Measurements from ENCODE around the gene PNMA5.

Gene PNMA5

DNA sequence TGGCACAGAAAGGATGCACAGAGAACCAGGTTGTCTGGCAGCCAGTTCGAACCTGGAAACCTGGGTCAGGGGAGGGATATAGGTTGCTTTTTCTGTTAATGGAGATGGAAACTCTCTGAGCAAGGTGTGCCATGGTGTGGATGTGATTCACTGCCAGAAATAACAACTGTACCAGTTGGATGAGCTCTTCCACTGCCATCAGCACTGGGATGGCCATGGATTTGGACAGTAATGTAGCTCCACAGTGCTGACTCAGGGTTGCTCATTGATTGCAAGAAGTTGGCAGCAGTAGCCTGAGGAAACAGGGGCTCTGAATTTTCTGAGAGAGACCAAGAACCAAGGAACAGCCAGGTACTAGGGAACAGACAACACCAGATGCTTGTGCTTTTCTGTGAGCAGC, 33.8 kb downstream of the PNMA5 start:
- FAIRE-seq: no peak
- DNase-seq (ENCODE audit: insufficient read length, low spot score): no peak
- TF ChIP-seq TAF1 (IDR thresholded peaks at IDR 0.05; ENCODE audit: low read depth, low read length): no peak
- no peak for TF ChIP-seq POLR2A (IDR thresholded peaks at IDR 0.05; ENCODE audit: low read depth, low read length)
- no peak for TF ChIP-seq POU2F2 (IDR thresholded peaks at IDR 0.05; ENCODE audit: low read depth, low read length)
- no peak for TF ChIP-seq SPI1 (IDR thresholded peaks at IDR 0.05; ENCODE audit: low read depth, low read length)
- no peak for TF ChIP-seq PAX5 (IDR thresholded peaks at IDR 0.05; ENCODE audit: insufficient read depth, low read length, severe bottlenecking)
- no peak for TF ChIP-seq POLR2AphosphoS5 (IDR thresholded peaks at IDR 0.05; ENCODE audit: low read depth, low read length)

DNA sequence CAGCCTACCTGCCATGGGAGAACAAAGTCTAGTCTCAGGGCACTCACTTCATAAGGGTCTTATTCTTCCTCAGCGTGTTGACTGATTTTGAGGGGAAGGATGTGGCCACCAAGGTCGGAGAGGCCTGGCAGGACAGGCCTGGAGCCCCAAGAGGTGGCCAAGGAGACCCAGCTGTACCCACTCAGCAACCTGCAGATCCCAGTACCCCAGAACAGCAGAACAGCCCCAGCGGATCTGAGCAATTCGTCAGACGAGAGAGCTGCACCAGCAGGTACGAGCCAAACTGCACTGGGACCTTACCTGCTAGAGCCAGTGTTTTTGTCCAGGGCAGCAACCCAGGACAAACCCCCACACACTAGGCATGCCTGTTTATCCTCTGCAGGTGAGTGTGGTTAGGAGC, 34.3 kb downstream of the PNMA5 start:
- DNase-seq (ENCODE audit: insufficient read length, low spot score) (no peak), FAIRE-seq (peak; percentile 31)
- TF ChIP-seq POU2F2 (IDR thresholded peaks at IDR 0.05; ENCODE audit: low read depth, low read length): no peak

DNA sequence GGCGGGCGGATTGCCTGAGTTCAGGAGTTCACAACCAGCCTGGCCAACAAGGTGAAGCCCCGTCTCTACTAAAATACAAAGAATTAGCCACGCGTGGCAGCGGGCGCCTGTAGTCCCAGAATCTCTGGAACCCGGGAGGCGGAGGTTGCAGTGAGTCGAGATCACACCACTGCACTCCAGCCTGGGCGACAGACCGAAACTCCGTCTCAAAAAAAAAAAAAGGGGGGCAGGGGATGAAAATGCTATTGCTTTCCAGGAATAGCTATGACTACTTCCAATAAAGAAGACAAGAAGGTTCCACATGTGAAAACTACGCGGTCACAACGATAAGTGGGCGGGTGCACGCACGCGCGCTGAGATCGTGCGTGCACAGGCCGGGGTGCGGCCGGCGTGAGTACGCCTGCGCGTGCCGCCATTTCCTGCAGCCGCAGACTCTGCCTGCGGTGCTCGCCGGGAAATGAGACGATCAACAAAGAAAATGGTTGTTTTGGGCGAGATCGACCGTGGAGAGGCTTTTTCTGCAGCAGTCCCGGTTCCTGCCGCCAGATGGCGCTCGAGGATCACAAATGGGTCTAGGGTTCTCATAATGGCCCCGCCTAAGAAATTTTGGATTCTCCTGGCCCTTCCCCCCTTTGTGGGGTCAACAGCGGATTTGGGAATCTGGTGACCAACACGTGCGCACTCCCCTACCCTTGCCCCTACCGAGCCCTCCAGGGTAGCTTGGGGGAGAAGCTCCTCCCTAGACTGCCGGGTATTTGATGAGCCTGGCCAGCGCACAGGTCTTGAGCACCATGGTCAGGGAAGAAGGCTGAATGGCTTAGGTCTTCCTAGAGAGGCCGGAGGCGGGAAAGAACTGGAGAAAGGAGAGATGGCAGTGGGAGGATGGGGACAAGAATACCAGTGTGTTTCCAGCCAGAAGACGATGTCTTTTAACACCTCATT, 35.1 kb downstream of the PNMA5 start:
- DNase-seq (ENCODE audit: insufficient read length, low spot score): peak; percentile 50
- TF ChIP-seq PAX5 (IDR thresholded peaks at IDR 0.05; ENCODE audit: insufficient read depth, low read length, severe bottlenecking) (no peak), TAF1 (IDR thresholded peaks at IDR 0.05; ENCODE audit: low read depth, low read length) (no peak), POU2F2 (IDR thresholded peaks at IDR 0.05; ENCODE audit: low read depth, low read length) (no peak), POLR2AphosphoS5 (IDR thresholded peaks at IDR 0.05; ENCODE audit: low read depth, low read length) (no peak), POLR2A (IDR thresholded peaks at IDR 0.05; ENCODE audit: low read depth, low read length) (no peak), SPI1 (IDR thresholded peaks at IDR 0.05; ENCODE audit: low read depth, low read length) (no peak)
- FAIRE-seq: peak; percentile 100

DNA sequence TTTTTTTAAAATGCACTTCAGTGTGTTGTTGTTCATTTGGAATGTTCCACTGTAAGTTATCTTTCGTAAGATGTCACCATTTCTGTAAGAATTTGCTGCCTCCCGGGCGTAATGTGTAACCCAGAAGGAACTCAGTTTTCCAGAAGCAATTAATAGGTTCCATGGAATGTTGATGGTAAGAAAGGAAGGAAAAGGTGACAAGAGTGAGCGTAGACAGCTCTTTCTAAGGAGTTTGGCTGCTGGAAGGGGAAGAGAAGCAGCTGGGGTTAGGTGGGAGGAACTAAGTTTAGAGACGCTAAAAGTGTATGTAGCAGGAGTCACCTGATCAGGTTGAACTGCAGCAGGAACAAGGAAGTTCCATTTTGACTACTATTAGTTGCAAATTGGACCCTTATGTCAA, 35.9 kb downstream of the PNMA5 start:
- no peak for DNase-seq (ENCODE audit: insufficient read length, low spot score)
- FAIRE-seq: peak; percentile 79
- TF ChIP-seq TAF1 (IDR thresholded peaks at IDR 0.05; ENCODE audit: low read depth, low read length) (no peak), PAX5 (IDR thresholded peaks at IDR 0.05; ENCODE audit: insufficient read depth, low read length, severe bottlenecking) (no peak), POLR2AphosphoS5 (IDR thresholded peaks at IDR 0.05; ENCODE audit: low read depth, low read length) (no peak), POLR2A (IDR thresholded peaks at IDR 0.05; ENCODE audit: low read depth, low read length) (no peak), POU2F2 (IDR thresholded peaks at IDR 0.05; ENCODE audit: low read depth, low read length) (no peak), SPI1 (IDR thresholded peaks at IDR 0.05; ENCODE audit: low read depth, low read length) (no peak)

DNA sequence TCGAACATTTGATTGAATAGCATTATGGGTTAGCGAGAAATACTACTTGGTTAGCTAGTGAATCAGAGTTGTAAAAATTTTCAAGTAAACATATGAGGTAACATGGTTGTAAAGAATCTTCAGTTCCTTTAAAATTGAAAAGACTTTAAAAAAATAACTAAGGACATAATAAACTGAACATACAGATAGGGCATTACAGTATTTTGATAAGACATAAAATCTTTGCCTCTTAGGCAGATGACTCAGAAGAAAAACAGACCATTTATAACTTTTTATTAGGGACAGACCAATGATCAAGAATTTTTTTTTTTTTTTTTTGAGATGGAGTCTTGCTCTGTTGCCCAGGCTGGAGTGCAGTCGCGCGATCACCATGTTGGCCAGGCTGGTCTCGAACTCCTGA, 43.1 kb downstream of the PNMA5 start:
- no peak for TF ChIP-seq POLR2A (IDR thresholded peaks at IDR 0.05; ENCODE audit: low read depth, low read length)
- TF ChIP-seq PAX5 (IDR thresholded peaks at IDR 0.05; ENCODE audit: insufficient read depth, low read length, severe bottlenecking): no peak
- TF ChIP-seq POLR2AphosphoS5 (IDR thresholded peaks at IDR 0.05; ENCODE audit: low read depth, low read length): no peak
- TF ChIP-seq SPI1 (IDR thresholded peaks at IDR 0.05; ENCODE audit: low read depth, low read length): no peak
- no peak for TF ChIP-seq TAF1 (IDR thresholded peaks at IDR 0.05; ENCODE audit: low read depth, low read length)
- no peak for TF ChIP-seq POU2F2 (IDR thresholded peaks at IDR 0.05; ENCODE audit: low read depth, low read length)
- FAIRE-seq (peak; percentile 71), DNase-seq (ENCODE audit: insufficient read length, low spot score) (no peak)

DNA sequence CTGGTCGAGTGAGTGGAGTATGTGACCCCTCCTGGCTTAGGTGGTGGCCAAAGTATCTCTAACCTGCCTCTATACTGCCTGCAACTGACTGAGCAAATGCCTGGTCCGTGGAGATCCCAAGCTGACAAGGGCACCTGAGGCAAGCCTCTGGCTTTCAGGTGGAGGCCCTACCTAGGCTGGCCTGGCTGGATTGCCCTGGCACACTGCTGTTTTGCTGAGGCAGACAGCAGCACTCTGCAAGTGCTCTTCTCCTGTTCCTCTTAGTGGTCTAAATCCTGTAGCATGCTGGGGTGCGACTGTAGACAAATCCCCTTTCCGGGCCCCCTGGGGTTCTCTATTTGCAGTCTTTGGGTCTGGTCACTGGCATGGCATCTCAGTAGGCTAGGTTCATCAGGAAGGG, 44.8 kb downstream of the PNMA5 start:
- no peak for FAIRE-seq
- TF ChIP-seq SPI1 (IDR thresholded peaks at IDR 0.05; ENCODE audit: low read depth, low read length) (no peak), POLR2A (IDR thresholded peaks at IDR 0.05; ENCODE audit: low read depth, low read length) (no peak), POLR2AphosphoS5 (IDR thresholded peaks at IDR 0.05; ENCODE audit: low read depth, low read length) (no peak), POU2F2 (IDR thresholded peaks at IDR 0.05; ENCODE audit: low read depth, low read length) (no peak), TAF1 (IDR thresholded peaks at IDR 0.05; ENCODE audit: low read depth, low read length) (no peak), PAX5 (IDR thresholded peaks at IDR 0.05; ENCODE audit: insufficient read depth, low read length, severe bottlenecking) (no peak)
- no peak for DNase-seq (ENCODE audit: insufficient read length, low spot score)

DNA sequence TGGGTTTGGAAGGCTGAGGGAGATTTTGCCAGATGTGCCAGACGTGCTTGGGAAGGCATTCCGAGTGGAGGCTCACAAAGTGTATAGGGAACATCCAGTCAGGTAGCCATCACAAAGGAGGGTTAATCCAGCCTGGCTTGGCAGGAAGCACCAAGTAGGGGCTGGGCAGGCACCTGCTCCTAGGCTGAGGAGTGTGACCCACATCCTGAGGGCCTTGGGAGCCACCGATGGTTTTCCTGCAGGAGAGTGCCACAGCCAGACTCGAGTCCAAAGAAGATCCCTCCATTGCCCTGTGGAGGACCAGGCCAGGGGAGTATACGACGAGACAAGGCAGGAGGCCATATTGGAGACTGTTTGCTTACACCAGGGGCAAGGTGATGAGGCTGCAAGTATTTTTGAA, 47.2 kb downstream of the PNMA5 start:
- FAIRE-seq: no peak
- DNase-seq (ENCODE audit: insufficient read length, low spot score): no peak
- TF ChIP-seq POLR2A (IDR thresholded peaks at IDR 0.05; ENCODE audit: low read depth, low read length) (no peak), TAF1 (IDR thresholded peaks at IDR 0.05; ENCODE audit: low read depth, low read length) (no peak)

DNA sequence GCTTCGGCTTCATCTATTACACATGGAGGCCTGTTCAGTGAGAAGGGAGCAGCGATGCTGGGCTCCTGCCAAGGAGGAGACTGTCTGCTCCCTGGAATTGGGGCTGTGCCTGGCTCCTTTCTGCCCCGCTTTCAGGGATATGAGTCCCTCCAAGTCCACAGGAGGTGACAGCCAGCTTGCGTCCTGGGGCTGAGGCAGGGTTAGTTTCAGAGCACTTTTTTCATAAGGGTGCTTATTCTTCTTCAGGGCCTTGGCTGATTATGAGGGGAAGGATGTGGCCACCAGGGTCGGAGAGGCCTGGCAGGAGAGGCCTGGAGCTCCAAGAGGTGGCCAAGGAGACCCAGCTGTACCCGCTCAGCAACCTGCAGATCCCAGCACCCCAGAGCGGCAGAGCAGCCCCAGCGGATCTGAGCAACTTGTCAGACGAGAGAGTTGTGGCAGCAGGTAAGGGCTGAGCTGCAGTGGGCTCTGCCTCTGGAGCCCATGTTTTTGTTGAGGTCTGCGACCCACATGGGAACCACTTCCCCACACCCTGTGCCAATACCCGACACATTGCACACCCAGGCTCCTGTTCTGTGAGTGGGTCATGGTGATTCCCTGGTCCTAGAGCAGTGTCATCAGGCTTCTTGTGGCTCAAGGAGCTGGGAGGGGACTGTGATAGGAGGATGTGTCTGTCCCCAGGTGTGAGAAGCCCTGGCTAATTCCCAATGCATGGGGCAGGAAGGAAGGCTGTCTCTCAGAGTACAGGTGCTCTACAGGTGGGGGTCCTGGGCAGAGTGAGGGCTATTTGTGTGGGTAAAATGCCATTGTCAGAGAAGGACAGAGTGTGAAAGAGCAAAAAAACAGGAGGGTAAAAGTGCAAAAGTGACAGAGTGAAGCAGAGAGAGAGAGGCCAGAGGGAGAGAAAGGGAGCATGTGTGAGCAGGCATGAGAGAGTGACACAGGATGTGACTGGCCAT, 48.6 kb downstream of the PNMA5 start:
- FAIRE-seq (no peak), DNase-seq (ENCODE audit: insufficient read length, low spot score) (no peak)
- TF ChIP-seq POLR2A (IDR thresholded peaks at IDR 0.05; ENCODE audit: low read depth, low read length) (no peak), PAX5 (IDR thresholded peaks at IDR 0.05; ENCODE audit: insufficient read depth, low read length, severe bottlenecking) (no peak), TAF1 (IDR thresholded peaks at IDR 0.05; ENCODE audit: low read depth, low read length) (no peak), SPI1 (IDR thresholded peaks at IDR 0.05; ENCODE audit: low read depth, low read length) (no peak), POLR2AphosphoS5 (IDR thresholded peaks at IDR 0.05; ENCODE audit: low read depth, low read length) (no peak), POU2F2 (IDR thresholded peaks at IDR 0.05; ENCODE audit: low read depth, low read length) (no peak)

DNA sequence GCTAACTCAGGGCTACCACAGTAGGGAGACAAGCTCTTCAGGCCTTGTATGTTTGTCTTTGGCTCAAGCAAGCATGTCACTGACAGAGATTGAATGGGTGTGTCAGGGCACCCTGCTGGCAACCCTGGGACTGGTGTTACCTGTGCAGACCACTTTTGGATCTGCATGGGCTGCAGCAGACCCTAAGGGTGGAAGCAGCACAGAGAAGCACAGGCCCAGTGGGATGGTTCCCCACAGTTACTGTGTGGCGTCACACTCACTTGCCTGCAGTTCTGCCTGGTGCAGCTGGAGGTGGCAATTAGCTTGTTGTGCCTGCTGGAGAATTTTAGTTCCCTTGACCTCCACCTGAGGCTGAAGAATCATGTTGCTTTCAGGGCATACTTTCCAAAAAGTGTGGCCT, 50.1 kb downstream of the PNMA5 start:
- no peak for FAIRE-seq

More for the DNA sequence above, 50.1 kb downstream of the PNMA5 start:
- no peak for DNase-seq (ENCODE audit: insufficient read length, low spot score)
- TF ChIP-seq PAX5 (IDR thresholded peaks at IDR 0.05; ENCODE audit: insufficient read depth, low read length, severe bottlenecking) (no peak), TAF1 (IDR thresholded peaks at IDR 0.05; ENCODE audit: low read depth, low read length) (no peak), SPI1 (IDR thresholded peaks at IDR 0.05; ENCODE audit: low read depth, low read length) (no peak), POU2F2 (IDR thresholded peaks at IDR 0.05; ENCODE audit: low read depth, low read length) (no peak), POLR2A (IDR thresholded peaks at IDR 0.05; ENCODE audit: low read depth, low read length) (no peak), POLR2AphosphoS5 (IDR thresholded peaks at IDR 0.05; ENCODE audit: low read depth, low read length) (no peak)

Measured in GM12891 (cell line).